Muscle of back (tissue), 11 donors: ENCODE data around the gene SLC13A3. TPM values are rescaled to one million over a fixed set of nuclear protein-coding genes. Genes with fewer than 3 reads are reported as not detected.
"Not testable (repeated sequence)": the region's sequence is repeated elsewhere in the genome, so short reads cannot be mapped to it uniquely, and the experiment has no call there.

ENCODE experiments used
- DNase-seq, 3 donors: peaks; one replicate each; pipeline versions ENCODE4 v3.0.0 to v3.0.0-alpha.2; 2013
- polyA plus RNA-seq, 10 donors: library from polyadenylated mRNA; unstranded; fragments of 120-200 nt; gene quantifications; one replicate each; pipeline ENCODE4 v1.2.1, GENCODE V29; 2013; ENCODE audit not compliant: insufficient read length in 10 of 10

The SLC13A3 gene
- polyA plus RNA-seq, 10 donors: 2.2 to 4.8 (median 3.3) TPM

GRCh38 chr20:46682063-46682821, 31.0 kb upstream of the SLC13A3 start:
- DNase-seq: no peak

- DNase-seq: peak; percentile 45 to 64 (median 59)
Observed at GRCh38 chr20:46681032-46681854, 30.0 kb upstream of the SLC13A3 start.

GRCh38 chr20:46680684-46681031, 29.4 kb upstream of the SLC13A3 start:
- DNase-seq: no peak

GRCh38 chr20:46678516-46678915, 27.3 kb upstream of the SLC13A3 start:
- DNase-seq: no peak

GRCh38 chr20:46677608-46678007, 26.3 kb upstream of the SLC13A3 start:
- DNase-seq: no peak

- DNase-seq: not testable (repeated sequence)
Observed at GRCh38 chr20:46676649-46677316, 25.5 kb upstream of the SLC13A3 start.

GRCh38 chr20:46674253-46675083, 23.2 kb upstream of the SLC13A3 start:
- no peak for DNase-seq

GRCh38 chr20:46673394-46674252, 22.4 kb upstream of the SLC13A3 start:
- no peak for DNase-seq

GRCh38 chr20:46672543-46673148, 21.4 kb upstream of the SLC13A3 start:
- no peak for DNase-seq

- DNase-seq: no peak
Observed at GRCh38 chr20:46671866-46672542, 20.7 kb upstream of the SLC13A3 start.

- DNase-seq: no peak
Observed at GRCh38 chr20:46670585-46671584, 19.6 kb upstream of the SLC13A3 start.

GRCh38 chr20:46670228-46670584, 18.9 kb upstream of the SLC13A3 start:
- DNase-seq: no peak

- DNase-seq: no peak
Observed at GRCh38 chr20:46666818-46667515, 15.7 kb upstream of the SLC13A3 start.

- DNase-seq: no peak
Observed at GRCh38 chr20:46666306-46666705, 15.0 kb upstream of the SLC13A3 start.

GRCh38 chr20:46665602-46666001, 14.3 kb upstream of the SLC13A3 start:
- DNase-seq: no peak

- DNase-seq: no peak
Observed at GRCh38 chr20:46663531-46663930, 12.3 kb upstream of the SLC13A3 start.

GRCh38 chr20:46661659-46662058, 10.4 kb upstream of the SLC13A3 start:
- no peak for DNase-seq

GRCh38 chr20:46660487-46660886, 9.2 kb upstream of the SLC13A3 start:
- DNase-seq: no peak
